ENCODE measurements around the gene LYVE1.

Gene LYVE1

DNA sequence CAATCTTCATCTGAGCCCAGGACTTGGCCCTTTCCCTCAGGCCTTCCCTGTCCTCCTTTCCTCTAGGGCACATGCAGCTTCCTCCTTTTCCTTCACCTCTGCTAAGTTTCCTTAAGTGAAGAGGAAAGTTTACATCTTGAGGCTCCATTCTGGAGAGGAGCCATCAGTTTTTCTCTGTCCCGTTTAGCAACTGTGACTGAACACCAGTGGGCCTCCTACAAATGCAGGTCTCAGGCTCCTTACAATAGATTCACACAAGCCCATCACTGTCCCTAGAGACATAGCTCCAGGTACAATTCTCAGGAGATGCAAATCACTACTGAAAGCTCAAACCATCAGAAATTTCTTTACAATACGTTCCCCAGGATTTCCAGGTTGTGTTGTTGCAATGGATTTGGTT lies 23.3 kb upstream of the LYVE1 start:
- no peak for DNase-seq

DNA sequence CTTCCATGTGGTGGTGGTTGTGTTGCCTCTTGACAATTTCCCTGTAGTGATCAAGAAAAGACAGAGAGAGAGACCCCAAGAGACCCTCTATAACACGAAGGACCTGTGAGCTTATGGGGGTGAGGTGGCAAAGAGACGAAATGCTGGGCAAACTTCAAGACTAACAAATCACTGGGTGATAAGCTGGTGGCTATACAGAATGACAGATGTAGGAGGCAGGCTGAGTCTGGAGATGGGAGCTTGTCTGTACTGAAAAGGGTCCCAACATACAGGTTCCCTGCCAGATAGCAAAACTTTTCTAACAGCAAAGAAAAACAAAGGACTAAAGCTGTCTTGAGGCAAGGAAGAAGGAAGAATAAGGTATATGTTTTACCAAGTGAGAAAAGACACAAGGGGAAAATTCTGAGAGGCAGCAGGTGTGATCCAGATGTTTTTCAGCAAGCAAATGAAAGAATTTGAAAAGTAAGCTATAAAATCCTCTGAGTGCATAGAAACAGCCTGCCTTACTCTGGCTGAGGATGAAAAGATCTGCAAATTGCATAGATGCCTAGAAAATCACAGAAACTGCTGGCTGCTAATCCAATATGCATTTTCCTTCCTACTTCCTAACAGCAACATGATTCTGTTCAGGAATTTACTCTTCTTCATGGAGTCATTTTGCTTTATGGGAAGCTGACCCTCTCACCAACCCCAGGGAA lies 21.9 kb upstream of the LYVE1 start:
- no peak for DNase-seq

DNA sequence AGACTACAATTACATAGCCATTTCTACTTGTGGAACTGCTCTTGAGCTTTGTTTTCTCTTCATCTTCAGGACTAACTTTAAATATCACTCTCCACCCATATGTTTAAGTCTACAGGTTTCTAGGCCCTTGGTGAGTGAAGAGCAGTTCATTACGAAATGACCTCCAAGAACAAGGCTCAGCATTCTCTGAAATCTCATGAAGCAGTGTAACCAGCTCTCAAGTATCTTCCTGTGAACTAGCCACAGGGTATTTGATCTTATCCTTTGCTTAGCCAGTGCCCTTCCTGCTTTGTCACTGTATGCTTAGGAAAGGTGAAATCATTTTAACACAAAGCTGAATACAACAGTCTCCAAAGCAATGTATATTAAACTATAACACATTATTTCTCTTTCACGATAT lies 20.4 kb upstream of the LYVE1 start:
- DNase-seq: no peak

DNA sequence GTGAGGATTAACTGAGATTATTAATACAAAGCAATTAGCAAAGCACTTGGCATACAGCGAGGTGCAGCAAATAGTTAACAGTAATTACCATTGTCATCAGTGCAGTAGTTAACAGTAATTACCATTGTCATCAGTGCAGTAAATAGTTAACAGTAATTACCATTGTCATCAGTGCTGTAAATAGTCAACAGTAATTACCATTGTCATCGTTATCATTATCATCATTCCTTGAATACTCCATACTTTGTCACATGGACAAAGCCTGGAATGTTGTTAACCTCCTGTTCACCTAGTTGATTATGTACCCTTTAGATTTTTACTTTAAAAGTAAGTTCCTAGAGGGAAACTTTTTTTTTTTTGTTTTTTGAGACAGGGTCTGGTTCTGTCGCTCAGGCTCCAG lies 19.5 kb upstream of the LYVE1 start:
- no peak for DNase-seq

DNA sequence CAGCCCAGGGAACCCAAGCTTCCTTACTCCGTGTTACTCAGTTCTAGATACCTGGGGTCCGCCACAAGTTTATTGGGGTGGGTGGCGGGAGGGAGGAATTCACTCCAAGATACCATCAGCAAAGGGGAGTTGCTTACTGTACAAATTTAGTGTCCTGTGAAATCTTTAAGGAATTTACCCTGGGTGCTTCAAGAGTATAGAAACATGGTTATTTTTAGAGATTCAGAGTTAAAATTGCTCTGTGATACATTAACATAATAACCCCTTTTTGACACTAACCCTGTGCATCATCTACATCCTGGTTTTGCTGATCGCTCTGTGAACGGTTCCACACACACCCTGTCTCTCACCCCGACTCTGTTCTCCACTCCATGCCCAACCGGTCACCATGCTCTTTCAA lies 18.9 kb upstream of the LYVE1 start:
- DNase-seq: no peak

DNA sequence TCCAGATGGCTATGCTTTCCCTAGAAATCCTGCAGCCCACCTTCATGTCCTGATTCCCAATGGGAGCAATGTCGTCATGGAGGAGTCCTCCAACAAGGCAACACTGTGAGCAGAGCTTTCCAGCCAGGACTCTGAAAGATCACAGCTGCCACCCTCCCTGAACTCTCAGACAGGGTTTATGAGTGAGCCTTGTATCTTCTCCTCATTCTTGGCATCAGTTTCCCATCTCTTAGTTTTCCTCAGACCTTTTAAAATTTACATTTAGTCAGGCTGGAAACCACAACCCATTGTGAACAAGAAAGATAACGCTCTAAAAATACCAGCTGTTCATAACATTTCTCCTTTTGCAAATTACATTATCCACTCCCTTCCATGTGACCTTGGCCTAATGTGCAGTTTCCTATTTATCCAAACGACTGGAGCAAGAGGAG lies 15.6 kb upstream of the LYVE1 start:
- DNase-seq: no peak

DNA sequence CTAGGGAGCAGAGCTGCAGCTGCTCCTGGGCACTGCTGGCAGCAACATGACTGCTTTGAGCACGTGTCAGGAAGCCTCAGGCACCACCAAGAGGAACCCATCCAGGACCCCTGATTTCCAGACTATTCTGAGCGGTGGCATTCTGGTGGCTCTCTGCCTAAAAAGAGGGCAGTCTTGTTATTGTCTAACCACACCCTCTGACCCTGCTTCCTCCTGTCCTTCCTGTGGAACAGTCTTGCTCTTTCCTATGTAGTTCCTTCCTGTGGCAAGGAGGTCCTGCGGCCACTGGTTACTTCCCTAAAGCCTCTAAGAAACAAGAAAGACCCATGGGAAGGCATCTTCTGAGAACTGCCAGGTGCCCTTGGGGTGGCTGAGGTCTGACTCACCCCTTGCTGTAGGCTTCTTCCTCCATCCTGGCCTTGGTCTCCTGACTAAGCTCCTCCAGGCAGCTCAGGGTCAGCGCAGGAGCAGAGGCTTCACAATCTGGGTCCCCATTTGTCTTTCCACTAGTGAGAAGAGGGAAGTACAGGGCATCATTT lies 13.1 kb upstream of the LYVE1 start:
- DNase-seq: no peak

DNA sequence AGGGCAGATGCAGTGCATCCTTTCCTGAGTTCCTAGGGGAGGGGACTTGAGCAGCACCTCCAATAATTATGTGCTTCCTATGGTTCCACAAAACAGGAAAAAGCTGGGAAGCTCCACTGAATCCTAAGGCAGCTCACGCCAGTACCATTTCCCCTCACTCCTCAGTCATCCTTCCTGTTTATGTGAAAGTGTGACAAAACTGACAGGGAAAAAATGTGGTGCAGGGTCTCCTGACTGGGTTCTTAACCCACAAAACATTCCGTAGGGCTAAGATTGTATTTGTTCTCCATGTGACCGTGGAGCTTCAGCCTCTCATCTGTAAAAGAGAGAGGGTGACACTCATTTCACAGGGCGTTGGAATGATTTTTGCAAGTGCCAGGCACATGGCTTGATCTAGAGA lies 12.2 kb upstream of the LYVE1 start:
- DNase-seq: no peak

DNA sequence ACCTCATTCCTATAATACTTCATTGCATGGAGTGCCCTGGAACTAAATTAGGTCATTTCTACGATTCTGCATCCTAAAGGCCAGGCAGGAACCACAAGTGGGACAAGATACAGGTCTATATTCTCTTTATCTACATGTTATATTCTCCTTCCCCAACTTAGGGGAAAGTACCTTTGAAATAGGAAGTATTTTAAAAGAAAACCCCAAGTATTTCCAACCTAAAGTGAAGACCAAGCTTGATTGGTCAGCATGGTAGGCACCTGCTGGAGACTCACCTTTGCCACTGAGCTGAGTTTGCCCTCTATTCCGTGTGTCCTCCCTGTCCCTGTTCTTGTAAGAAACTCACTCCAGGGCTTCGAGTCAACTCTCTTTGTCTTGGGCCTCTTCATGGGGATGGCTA lies 11.2 kb upstream of the LYVE1 start:
- no peak for DNase-seq

DNA sequence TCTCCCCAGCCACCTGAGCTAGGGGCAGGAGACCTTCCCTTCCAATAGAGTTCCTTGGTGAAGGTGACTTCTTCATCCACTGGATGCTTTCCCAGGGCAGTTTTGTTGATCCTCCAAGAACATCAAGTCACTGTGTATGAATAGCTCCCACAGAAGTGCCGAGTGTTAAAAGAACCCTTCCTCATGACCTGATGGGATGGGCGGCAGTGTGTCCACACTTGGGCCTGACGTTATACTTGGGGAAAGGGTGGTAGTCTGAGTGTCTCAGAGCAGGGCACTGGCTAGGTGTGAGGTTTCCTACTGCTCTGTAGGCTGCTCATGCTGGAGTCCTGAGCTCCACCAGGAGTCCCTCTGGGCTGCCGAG lies 7.6 kb upstream of the LYVE1 start:
- DNase-seq: no peak

DNA sequence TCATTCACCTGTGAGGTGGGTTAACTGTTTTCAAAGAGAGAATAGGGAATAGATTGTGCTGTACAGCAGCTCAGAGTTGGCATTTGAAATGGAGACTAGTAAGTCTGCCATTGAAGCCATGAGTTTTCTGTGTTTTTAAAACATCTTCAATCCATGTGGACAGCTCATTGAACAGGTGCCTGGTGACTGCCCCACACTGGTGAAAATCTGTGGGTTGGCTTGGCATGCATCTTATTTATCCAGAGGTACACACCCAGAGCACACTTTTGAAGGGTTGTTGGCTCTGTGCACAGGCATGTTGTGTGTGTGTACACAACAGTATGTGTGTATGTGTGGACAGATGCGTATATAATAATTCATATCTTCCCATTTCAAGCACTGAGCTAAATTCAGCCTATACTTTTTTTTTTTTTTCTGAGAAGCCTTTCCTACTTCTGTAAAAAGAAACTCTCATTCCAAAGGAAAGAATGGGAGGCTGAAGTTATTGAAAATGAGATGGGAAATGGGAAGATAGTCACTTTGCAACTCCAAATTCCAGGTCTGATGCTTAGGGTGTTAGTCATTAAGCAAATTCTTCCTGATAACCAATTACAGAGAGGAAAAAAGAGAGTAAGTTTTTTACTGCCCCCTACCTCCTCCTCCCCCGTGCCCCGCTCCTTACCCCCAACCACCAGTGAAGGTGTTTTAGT lies 7.0 kb upstream of the LYVE1 start:
- DNase-seq: no peak

DNA sequence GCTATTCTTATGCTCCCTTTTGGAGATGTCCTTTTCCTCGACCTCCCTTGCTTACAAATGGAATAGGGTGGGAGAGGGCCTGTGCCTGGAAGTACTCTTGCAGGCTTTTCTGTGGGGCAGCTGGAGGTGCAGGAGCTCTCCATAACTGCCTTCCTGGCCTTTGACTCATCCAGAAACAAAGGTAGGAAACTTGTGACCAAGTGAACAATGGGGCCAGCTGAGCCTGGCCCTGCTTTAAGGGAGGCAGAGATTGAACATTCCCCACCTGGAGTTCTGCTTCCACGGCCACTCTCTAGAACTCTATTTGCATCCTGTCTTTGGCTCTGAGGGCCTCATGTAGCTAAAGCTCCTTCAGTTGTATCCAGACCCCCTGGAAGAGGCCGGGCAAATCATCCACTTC lies 5.1 kb upstream of the LYVE1 start:
- no peak for DNase-seq

DNA sequence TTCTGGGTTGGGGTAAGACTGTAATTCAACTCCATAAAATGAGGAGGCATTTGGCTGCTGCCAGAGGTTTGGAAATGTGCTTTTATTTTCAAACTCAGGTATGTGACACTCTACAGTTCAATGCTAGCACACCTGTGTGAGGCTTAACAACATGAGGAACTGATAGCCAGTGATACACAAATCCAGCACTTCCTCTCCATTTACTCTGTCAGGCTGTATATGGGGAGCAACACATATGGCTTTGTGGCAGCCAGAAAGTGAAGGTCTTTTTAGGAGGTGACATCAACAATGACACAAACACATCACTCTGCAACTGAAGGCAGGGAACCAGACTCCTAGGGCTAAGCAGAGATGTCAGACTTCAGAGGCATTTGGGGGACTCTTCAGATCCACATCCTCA lies 4.6 kb upstream of the LYVE1 start:
- DNase-seq: no peak

DNA sequence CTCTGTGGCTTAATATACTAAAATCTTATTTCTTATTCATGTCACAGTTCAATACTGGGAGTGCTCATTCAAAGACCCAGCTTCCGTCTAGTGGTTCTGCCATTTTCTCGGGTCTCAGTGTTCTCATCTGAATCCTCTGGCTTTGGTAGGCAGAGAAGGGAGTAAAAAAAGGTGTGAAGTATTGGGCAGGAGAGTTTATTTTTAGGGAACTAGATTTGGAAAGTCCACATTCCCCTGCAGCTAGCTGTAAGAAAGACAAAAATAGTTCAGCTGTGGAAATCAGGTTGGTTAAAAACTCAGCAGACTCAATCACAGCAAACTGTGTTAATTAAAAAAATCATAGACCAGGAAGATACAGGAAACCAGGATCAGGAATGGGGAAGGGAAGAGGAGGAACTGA lies 4.1 kb upstream of the LYVE1 start:
- DNase-seq: no peak

DNA sequence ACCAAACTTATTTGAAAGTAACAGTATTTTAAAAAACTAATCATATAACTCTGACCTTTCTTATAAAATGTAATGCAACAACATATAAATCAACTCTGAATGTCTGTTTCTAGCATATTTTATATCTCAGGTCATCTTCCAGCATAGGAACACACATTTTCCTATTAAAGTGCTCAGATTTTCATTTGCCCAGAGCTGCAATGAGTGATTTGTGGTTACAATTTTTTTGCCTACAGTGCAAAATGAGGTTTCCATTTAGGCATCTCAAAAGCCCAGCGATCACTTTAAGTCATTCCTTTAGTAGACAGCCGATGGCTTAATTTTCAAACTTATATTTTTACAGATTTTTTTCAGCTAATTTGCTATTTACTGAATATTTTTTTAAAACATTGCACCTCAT lies 1.0 kb downstream of the LYVE1 start:
- DNase-seq: no peak

DNA sequence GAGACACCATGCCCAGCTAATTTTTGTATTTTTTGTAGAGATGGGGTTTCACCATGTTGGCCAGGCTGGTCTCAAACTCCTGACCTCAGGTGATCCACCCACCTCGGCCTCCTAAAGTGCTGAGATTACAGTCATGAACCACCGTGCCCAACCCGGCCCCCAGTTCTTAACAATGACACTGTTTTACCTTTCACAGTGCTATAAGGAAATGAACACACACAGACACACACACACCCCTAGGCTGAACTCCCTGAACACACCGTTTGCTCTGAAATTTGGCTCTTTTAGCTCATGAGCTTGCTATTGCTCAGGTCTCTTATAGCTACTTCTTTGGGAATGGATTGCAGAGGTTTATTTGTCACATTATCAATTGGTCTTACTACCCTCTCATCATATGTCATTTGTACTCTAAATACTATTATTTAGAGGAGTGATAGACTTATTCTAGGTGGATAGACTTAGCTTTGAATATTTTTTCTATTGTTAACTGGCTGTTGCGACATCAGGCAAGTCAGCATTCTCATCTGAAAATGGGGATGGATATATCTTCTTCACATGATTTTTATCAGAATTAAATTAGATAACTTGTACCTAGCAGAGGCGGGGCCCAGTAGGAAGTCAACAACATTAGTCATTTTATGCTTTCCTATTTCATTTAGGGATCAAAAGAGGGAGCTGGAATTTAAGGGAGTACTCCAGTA lies 2.1 kb downstream of the LYVE1 start:
- no peak for DNase-seq

DNA sequence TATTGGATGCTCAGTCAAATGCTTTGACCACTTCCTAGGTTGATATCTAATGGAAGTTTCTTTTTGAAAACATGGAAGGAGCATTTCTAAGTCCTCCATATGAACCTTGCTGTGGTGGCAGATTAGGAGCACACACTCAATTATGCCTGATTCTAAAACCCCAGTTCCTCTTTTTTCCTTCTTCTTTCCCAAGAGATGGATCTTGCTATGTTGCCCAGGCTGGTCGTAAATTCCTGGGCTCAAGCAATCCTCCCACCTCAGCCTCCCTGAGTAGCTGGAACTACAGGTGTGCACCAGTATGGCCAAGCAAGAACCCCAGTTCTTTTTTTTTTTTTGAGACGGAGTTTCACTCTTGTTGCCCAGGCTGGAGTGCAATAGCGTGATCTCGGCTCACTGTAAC lies 3.0 kb downstream of the LYVE1 start:
- no peak for DNase-seq

DNA sequence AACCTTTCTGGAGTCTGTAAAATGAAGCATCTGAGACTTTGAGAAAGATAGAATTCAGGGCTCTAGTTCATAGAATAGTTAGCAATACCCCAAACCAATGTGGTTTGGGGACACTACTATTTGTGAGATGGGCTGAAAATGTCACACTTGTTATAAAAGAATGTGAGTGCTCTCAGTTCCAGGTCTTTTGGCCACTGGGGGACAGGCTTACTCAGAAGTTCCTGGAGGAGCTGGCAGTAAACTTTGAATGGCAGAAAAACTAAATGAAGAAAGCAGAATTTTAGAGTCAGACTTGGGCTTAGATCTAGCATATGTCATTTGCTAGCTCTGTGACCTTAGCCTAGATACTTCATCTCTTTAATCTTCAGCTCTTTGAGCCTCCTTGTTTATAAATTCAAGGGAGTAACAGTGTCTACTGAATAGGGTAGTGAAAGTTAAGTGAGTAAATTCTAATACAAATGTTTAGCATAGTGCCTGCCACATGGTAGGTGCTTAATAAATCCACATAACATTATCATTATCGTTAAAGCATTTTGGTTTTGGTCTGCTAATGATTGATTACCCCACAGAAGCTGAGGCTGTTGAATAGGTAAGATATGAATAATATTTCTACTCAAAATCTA lies 3.7 kb downstream of the LYVE1 start:
- DNase-seq: no peak

DNA sequence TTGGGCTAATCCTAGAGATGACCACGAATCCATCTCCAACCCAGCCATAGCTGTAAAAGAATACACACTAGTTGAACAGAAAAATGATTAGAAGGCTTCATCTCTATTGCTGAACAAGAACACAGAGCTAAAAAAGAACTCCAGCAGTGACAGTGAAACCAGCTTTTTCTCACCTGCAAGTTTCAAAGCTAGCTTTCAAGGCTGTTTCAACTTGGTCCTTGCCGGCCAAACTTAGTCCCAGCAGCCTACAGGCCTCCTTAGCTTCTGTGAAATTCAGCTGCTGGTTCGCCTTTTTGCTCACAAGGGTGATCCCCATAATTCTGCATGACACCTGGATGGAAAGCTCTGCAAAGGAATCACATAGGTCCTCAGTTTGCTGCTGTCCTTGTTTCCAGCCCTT lies 4.4 kb downstream of the LYVE1 start:
- DNase-seq: no peak

DNA sequence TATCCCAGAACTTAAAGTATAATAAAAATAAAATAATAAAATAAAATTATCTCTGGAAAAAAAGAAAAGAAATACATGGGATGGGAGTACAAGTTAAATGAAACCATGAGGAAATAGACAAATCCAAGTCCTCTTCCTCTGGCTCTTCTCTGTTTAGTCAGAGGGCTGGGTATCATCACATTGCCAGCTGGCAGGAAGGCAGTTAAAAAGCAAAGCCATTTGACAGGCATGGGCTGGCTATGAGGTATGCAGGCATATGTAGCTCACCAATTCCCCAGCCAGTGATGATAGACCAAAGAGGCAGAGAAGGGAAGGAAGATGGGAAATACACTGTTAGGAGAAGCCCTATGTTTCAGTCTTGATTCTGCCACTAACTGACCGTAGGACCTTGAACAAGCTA lies 6.5 kb downstream of the LYVE1 start:
- DNase-seq: no peak

DNA sequence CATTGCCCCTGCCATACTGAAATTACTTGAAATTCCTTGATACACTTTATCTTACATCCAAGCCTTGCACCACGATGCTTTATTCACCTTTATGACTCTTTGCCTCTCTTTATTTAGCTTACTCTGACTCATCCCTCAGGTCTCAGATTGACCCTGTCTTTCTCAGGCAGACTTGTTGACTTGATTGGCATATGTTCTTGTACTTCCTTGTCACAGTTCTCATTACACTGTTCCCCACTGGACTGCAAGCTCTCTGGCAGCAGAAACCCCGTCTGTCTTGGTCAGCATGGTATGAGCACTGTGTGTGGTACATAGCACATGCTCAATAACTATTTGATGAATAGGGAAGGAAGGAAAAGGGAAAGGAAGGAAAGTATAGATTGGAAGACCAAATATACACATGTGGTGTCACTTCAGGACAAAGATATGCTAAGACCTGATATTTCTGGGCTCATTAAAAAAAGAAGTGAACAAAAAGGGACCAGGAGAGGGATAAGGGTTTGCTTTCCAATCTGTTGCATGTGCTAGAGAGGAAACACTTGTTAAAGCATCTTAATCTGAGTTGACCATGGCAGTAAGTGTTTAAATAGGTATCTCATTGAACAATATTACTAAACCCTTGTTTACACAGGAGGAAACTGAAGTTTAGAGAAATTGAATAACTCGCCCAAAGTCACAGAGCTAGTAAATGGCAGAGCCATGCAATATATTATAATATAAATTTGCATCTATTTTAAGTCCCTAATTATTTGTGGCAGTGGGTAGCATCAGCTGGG lies 7.2 kb downstream of the LYVE1 start:
- DNase-seq: no peak

DNA sequence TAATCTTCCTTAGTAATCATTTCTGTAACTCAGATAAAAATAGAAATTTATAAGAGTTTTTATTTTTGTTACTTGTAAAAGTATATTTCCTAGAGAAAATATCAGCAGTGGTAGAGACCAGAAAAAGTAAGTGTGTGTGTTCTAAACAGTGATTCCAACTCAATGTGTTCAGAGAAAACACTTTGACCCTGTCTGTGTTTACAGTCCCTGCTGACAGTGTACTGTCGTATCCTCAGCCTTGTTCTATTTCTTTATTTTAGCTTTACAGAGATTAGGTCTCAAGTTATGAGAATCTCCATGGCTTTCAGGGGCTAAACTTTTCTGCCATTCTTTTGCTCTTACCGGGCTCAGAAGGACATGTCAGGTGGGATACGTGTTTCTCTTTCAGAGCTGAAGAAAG lies 10.2 kb downstream of the LYVE1 start:
- no peak for DNase-seq

DNA sequence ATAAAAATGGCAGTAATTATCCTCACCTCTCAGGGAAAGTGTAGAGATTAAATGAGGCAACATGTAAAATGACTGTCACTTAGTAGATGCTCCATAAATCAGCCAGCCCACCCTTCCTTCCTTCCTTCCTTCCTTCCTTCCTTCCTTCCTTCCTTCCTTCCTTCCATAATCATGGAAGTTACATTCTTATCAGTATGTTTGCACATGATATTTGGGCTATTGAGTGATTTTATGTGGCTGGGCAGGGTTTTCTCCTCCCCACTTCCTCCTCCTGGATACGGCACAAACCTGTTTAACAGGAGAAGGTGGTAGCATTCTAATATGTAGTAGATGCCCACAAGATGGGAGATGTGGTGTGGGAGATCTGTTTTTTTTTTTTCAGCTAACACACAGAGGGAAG lies 11.9 kb downstream of the LYVE1 start:
- DNase-seq: no peak

Data from activated CD4-positive, CD25-positive, alpha-beta regulatory T cell (primary cell).